Tibial artery (tissue), 4 donors: ENCODE measurements around the gene TIMP4.
A peak's percentile ranks its signal among the peaks of the same experiment; 100 is the strongest.

Experiments
- DNase-seq, 2 donors: peaks; one replicate each; pipeline ENCODE4 v3.0.0-alpha.2; 2019
- H3K27ac ChIP-seq, 2 donors: fragments of 200-600 bp; sonication (generic) in 1 of 2; 1 replicate in 1 of 2; 2 replicates in 1 of 2; pipeline ENCODE4 v1.5.1; 2018 to 2019; ENCODE audit warnings: mild to moderate bottlenecking in 1 of 2
- H3K27me3 ChIP-seq, 2 donors: fragments of 200-600 bp; sonication (generic) in 1 of 2; one replicate each; pipeline versions ENCODE4 v1.5.1 to v1.6.0; 2016 to 2019
- H3K36me3 ChIP-seq, 3 donors: fragments of 200-600 bp; sonication (generic) in 2 of 3; one replicate each; pipeline ENCODE4 v1.5.1; 2016 to 2019; ENCODE audit warnings: mild to moderate bottlenecking in 2 of 3
- H3K4me1 ChIP-seq, 4 donors: fragments of 200-600 bp; sonication (generic) in 2 of 4; 1 replicate in 3 of 4; 2 replicates in 1 of 4; pipeline ENCODE4 v1.5.1; 2016 to 2019
- H3K4me3 ChIP-seq, 2 donors: fragments of 200-600 bp; sonication (generic) in 1 of 2; 1 replicate in 1 of 2; 2 replicates in 1 of 2; pipeline ENCODE4 v1.5.1; 2018 to 2019; ENCODE audit warnings: mild to moderate bottlenecking in 2 of 2
- H3K9me3 ChIP-seq, 3 donors: fragments of 200-600 bp; sonication (generic) in 1 of 3; one replicate each; pipeline ENCODE4 v1.5.1; 2016 to 2019
- CTCF ChIP-seq, 2 experiments: fragments of 200-600 bp in 1 of 2; fragments of 450-650 bp in 1 of 2; IDR thresholded peaks; one replicate each; pipeline ENCODE4 v1.5.1; 2017 to 2019; ENCODE audit warnings: antibody characterized with exemption in 2 of 2, mild to moderate bottlenecking in 1 of 2, moderate library complexity in 1 of 2
- intact Hi-C: fragments of 100-400 bp; cut with DNase I; formaldehyde crosslinking; loops from one replicate; pipeline ENCODE4 v1.15.0; 2023; ENCODE audit warnings: low total_unique reads

Gene TIMP4

GRCh38 chr3:12188681-12189287 lies 30.1 kb upstream of the TIMP4 start:
- no peak for DNase-seq
- Histone ChIP-seq H3K9me3 (no peaks in the 10 kb centered on the region), H3K4me3 (no peak overlapping the region), H3K36me3 (no peaks in the 10 kb centered on the region), H3K4me1 (peaks cover 0 to 43% (median 27%) of the 10 kb centered on the region in 4 donors), H3K27ac (peak overlapping the region; percentile 59 to 82), H3K27me3 (no peaks in the 10 kb centered on the region)
- intact Hi-C loops: no loop called here
- TF ChIP-seq CTCF (IDR thresholded peaks at IDR 0.05): no peak

GRCh38 chr3:12188328-12188648 lies 29.6 kb upstream of the TIMP4 start:
- peak overlapping the region; percentile 59 to 82 for H3K27ac ChIP-seq

GRCh38 chr3:12187448-12188327 lies 29.0 kb upstream of the TIMP4 start:
- no peak for TF ChIP-seq CTCF (IDR thresholded peaks at IDR 0.05)
- peak; percentile 44 to 72 for DNase-seq
- Histone ChIP-seq H3K4me1 (peaks cover 0 to 32% (median 18%) of the 10 kb centered on the region in 4 donors), H3K27me3 (no peaks in the 10 kb centered on the region), H3K27ac (peak overlapping the region; percentile 59 to 82), H3K9me3 (no peaks in the 10 kb centered on the region), H3K4me3 (no peak overlapping the region), H3K36me3 (no peaks in the 10 kb centered on the region)
- intact Hi-C loops: no loop called here

More at GRCh38 chr3:12188328-12188648, 29.6 kb upstream of the TIMP4 start:
- intact Hi-C loops: no loop called here
- H3K27me3 ChIP-seq: no peaks in the 10 kb centered on the region
- H3K4me1 ChIP-seq: peaks cover 0 to 38% (median 22%) of the 10 kb centered on the region in 4 donors
- no peak for DNase-seq
- no peaks in the 10 kb centered on the region for H3K9me3 ChIP-seq
- H3K36me3 ChIP-seq: no peaks in the 10 kb centered on the region
- TF ChIP-seq CTCF (IDR thresholded peaks at IDR 0.05): no peak
- H3K4me3 ChIP-seq: no peak overlapping the region

- Histone ChIP-seq H3K4me1 (peaks cover 0 to 28% (median 18%) of the 10 kb centered on the region in 4 donors), H3K9me3 (no peaks in the 10 kb centered on the region), H3K27me3 (no peaks in the 10 kb centered on the region), H3K36me3 (no peaks in the 10 kb centered on the region), H3K27ac (peak overlapping the region; percentile 59 to 82), H3K4me3 (no peak overlapping the region)
- TF ChIP-seq CTCF (IDR thresholded peaks at IDR 0.05): no peak
- intact Hi-C loops: no loop called here
- peak in 1 of 2 donors; percentile 27 for DNase-seq
Observed at GRCh38 chr3:12186515-12187286, 28.0 kb upstream of the TIMP4 start.

GRCh38 chr3:12186046-12186445 lies 27.3 kb upstream of the TIMP4 start:
- no peaks in the 10 kb centered on the region for H3K36me3 ChIP-seq
- no peak for TF ChIP-seq CTCF (IDR thresholded peaks at IDR 0.05)
- H3K9me3 ChIP-seq: no peaks in the 10 kb centered on the region
- no peaks in the 10 kb centered on the region for H3K27me3 ChIP-seq
- peaks cover 0 to 29% (median 18%) of the 10 kb centered on the region in 4 donors for H3K4me1 ChIP-seq
- intact Hi-C loops: no loop called here
- DNase-seq: no peak
- no peak overlapping the region for H3K4me3 ChIP-seq
- H3K27ac ChIP-seq: no peak overlapping the region
